Stomach smooth muscle (tissue), 2 donors: ENCODE data around the gene RALGAPA2.

Experiments
- H3K27ac ChIP-seq: one replicate; pipeline ENCODE4 v1.7.0; 2013; ENCODE audit warnings: mild to moderate bottlenecking, low read length, inconsistent platforms
- H3K27me3 ChIP-seq, 2 donors: one replicate each; pipeline ENCODE4 v1.7.0; 2013; ENCODE audit warnings: low read length in 2 of 2; ENCODE audit not compliant: insufficient read depth in 2 of 2, control insufficient read depth in 1 of 2
- H3K36me3 ChIP-seq, 2 donors: one replicate each; pipeline ENCODE4 v1.7.0; 2013; ENCODE audit warnings: low read length in 2 of 2; ENCODE audit not compliant: control insufficient read depth in 2 of 2, insufficient read depth in 2 of 2
- H3K4me1 ChIP-seq: one replicate; pipeline ENCODE4 v1.7.0; 2013; ENCODE audit warnings: low read length; ENCODE audit not compliant: control insufficient read depth, insufficient read depth
- H3K4me3 ChIP-seq, 2 donors: one replicate each; pipeline ENCODE4 v1.7.0; 2013; ENCODE audit warnings: low read length in 2 of 2
- H3K9ac ChIP-seq, 2 donors: one replicate each; pipeline ENCODE4 v1.7.0; 2013; ENCODE audit warnings: low read length in 2 of 2, mild to moderate bottlenecking in 1 of 2
- H3K9me3 ChIP-seq, 2 donors: one replicate each; pipeline ENCODE4 v1.7.0; 2013; ENCODE audit warnings: low read length in 2 of 2; ENCODE audit not compliant: control insufficient read depth in 2 of 2
- donor health status: healthy.
- donor health status: Pancreatic carcinoma.

The RALGAPA2 gene

GRCh38 chr20:20395087-20395486 is 317.4 kb downstream of the RALGAPA2 start:
- no peaks in the 10 kb centered on the region for H3K9me3 ChIP-seq
- peaks cover 0 to 7% of the 10 kb centered on the region in 2 donors for H3K36me3 ChIP-seq
- H3K27me3 ChIP-seq = no peaks in the 10 kb centered on the region
- H3K4me3 ChIP-seq = no peak overlapping the region
- no peak overlapping the region for H3K27ac ChIP-seq
- no peak overlapping the region for H3K9ac ChIP-seq
- H3K4me1 ChIP-seq = no peaks in the 10 kb centered on the region

DNA sequence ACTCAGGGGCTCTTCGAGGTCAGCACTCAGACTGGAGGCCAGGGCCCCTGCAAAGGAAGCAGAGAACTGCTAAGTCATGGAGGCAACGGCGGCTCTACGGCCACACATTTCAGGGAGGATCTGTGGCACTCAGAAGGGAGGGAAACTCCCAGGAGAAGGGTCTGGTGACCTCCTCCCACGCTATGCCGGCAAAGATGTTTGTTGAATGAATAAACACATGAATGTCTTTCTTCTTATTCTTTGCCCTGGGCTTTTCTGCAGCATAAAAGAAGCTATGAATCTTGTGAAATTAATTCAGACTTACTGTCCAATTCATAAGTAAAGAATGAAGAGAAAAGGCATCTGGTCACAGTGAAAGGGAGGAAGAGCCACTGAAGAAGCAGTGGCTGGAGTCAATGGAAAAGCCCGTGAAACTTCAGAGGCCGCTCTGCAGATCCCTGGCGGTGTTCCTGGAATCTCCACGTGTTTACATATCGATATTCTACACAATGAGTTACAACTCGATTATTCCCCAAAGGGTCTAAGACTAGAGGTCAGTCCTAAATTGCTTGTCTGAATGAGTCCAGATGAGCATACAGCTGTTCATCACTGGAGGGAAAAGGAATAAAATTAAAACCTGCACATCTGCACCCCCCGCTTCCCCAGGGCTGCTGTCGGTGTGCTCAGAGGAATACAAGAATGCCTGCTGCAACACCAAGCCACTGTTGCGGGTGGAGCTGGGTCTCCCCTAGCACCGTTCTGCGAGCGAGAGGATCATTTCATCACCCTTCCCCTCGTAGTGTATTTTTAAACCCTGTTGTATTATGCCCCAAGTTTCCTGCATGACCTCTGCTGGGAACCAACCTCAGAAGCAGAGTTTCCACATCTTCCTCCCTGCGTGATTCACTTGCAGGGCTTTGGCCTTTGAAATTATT is 319.0 kb downstream of the RALGAPA2 start:
- Histone ChIP-seq H3K4me1 (no peaks in the 10 kb centered on the region), H3K27me3 (no peaks in the 10 kb centered on the region), H3K36me3 (peaks cover 0 to 7% of the 10 kb centered on the region in 2 donors), H3K4me3 (no peak overlapping the region), H3K27ac (no peak overlapping the region), H3K9ac (no peak overlapping the region), H3K9me3 (no peaks in the 10 kb centered on the region)

GRCh38 chr20:20391766-20392165 is 320.7 kb downstream of the RALGAPA2 start:
- Histone ChIP-seq H3K27me3 (no peaks in the 10 kb centered on the region), H3K4me1 (no peaks in the 10 kb centered on the region), H3K4me3 (no peak overlapping the region), H3K9ac (no peak overlapping the region), H3K9me3 (no peaks in the 10 kb centered on the region), H3K36me3 (peaks cover 0 to 7% of the 10 kb centered on the region in 2 donors), H3K27ac (no peak overlapping the region)

DNA sequence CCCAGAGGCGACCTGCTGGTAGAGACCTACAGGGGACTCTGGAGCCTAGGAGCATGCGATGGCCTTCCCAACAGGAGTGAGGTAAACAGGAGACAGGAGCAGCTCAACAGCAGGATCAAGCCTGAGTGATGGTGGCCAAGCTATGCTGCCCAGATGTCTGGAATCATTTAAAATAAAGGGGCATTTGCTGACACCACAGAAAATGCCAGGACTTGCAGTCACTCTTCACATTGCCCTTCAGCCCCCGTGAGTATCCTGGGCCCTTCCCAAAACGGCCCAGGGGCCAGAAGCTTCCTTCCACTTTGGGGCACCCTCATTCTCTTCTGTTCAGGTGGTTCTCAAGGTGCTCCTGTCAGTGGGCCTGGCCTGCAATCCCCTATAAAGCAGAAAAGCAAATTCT is 321.3 kb downstream of the RALGAPA2 start:
- H3K27me3 ChIP-seq = no peaks in the 10 kb centered on the region
- H3K9me3 ChIP-seq = no peaks in the 10 kb centered on the region
- H3K4me3 ChIP-seq = no peak overlapping the region
- no peak overlapping the region for H3K9ac ChIP-seq
- H3K27ac ChIP-seq = no peak overlapping the region
- no peaks in the 10 kb centered on the region for H3K4me1 ChIP-seq
- peaks cover 0 to 7% of the 10 kb centered on the region in 2 donors for H3K36me3 ChIP-seq

DNA sequence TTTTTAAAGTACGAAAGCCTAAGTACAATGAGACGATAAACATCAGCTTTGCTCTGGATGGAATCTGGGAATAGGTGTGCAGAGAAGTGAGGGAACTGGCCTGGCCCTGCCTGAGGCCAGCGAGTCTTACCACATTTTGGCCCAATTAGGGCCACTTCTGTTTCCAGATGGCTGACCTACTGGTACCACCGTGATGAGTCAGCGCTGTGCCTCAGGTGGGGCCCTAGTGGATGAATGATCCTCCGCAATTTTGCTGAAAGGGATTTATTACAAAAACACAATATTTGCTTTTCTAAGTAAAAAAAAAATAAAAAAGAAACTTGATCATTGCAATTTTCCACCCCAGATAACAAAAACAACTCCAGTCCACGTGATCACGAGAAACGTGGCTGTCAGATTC is 322.1 kb downstream of the RALGAPA2 start:
- H3K9ac ChIP-seq = no peak overlapping the region
- H3K4me3 ChIP-seq = no peak overlapping the region
- no peaks in the 10 kb centered on the region for H3K4me1 ChIP-seq
- H3K36me3 ChIP-seq = peaks cover 0 to 7% of the 10 kb centered on the region in 2 donors
- H3K9me3 ChIP-seq = no peaks in the 10 kb centered on the region
- H3K27ac ChIP-seq = no peak overlapping the region
- no peaks in the 10 kb centered on the region for H3K27me3 ChIP-seq

DNA sequence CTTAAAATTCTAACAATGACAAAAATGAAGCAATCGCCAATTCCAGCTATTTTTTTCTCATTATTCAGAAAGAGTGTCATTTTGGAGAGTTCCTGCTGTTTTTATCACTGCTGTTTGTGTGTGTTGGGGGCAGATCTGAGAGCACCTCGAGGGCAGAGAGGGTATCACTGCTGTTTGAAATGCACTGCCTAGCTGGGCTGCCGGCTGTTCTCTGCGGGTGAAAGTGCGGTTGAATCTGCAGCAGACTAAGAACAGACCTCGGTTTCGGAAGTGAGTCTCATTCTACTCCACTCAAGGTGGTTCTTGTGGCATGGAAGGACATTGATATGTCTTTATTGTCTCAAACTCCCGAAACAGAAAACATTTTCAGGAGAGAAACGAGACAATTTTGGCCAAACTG is 326.3 kb downstream of the RALGAPA2 start:
- peaks cover 7 to 14% of the 10 kb centered on the region in 2 donors for H3K27me3 ChIP-seq
- no peaks in the 10 kb centered on the region for H3K36me3 ChIP-seq
- no peaks in the 10 kb centered on the region for H3K9me3 ChIP-seq
- H3K4me1 ChIP-seq = no peaks in the 10 kb centered on the region
- H3K4me3 ChIP-seq = no peak overlapping the region
- H3K27ac ChIP-seq = no peak overlapping the region
- H3K9ac ChIP-seq = no peak overlapping the region

DNA sequence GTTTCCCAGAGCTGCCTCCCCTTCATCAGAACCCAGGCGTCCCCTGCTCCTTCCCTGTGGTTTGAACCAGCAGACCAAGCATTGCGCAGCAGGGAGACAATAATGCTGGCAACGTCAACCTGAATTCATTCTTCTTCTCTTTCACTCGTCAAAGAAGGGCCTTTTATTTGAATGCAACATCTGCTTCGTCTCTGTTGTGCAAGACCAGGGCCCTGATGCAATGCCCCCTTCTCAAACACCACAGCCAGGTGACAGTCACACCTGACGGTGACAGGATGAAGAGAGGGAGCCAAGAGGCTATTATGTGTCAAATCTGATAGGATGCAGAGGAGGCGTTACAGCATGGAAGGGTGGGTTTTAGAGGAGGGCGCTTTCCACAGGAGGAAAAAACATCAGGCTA is 336.6 kb downstream of the RALGAPA2 start:
- H3K4me1 ChIP-seq = no peaks in the 10 kb centered on the region
- H3K27me3 ChIP-seq = peaks cover 26 to 29% of the 10 kb centered on the region in 2 donors
- no peak overlapping the region for H3K4me3 ChIP-seq
- H3K27ac ChIP-seq = no peak overlapping the region
- H3K9ac ChIP-seq = no peak overlapping the region
- H3K9me3 ChIP-seq = no peaks in the 10 kb centered on the region
- H3K36me3 ChIP-seq = no peaks in the 10 kb centered on the region

DNA sequence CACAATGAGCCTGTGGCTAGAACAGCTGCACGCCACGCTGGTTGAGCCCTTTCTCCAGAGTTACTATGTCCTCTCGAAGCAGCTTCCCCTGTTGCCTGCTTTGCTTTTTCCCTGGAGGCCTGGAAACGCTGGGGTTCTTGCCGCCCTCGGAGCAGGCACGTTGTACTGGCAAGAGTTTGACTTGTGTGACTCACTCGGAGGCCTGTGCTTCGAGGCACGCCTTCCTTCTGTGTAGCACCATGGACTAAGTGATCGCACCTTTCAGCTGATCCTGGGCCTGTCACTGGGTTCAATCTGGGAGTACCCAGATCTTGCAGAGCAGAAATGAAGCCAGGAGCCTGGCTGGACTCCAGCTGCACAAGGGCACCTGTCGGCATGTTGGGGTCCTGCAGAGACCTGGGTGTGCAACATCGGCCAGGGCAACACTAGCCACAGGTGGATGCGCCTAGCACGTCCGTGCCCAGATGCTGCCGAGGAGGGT is 339.3 kb downstream of the RALGAPA2 start:
- H3K36me3 ChIP-seq = no peaks in the 10 kb centered on the region
- no peak overlapping the region for H3K9ac ChIP-seq
- H3K4me3 ChIP-seq = no peak overlapping the region
- H3K27me3 ChIP-seq = peaks cover 32 to 48% of the 10 kb centered on the region in 2 donors
- peaks cover 8% of the 10 kb centered on the region for H3K4me1 ChIP-seq
- H3K9me3 ChIP-seq = no peaks in the 10 kb centered on the region
- no peak overlapping the region for H3K27ac ChIP-seq

DNA sequence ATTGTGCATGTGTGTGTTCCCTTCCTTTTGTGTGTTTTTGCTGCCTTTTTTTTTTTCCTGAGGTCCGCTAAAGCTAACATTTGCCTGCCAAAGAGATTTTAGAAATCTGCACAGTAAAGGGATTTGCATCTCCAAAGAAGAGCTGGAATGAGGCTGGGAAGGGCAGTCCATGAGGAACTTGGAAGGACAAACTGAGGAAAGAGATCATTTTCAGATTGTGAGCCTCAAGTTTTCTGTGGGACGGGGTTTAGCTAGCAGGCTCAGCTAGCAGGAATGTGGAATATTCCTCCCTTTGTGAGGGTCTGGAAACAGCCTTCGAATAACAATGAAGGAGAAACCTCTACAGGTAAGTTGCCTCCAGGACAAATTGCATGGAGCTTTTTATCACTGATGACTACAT is 340.8 kb downstream of the RALGAPA2 start:
- no peak overlapping the region for H3K4me3 ChIP-seq
- H3K9me3 ChIP-seq = no peaks in the 10 kb centered on the region
- H3K36me3 ChIP-seq = no peaks in the 10 kb centered on the region
- H3K27ac ChIP-seq = no peak overlapping the region
- no peak overlapping the region for H3K9ac ChIP-seq
- peaks cover 35 to 58% of the 10 kb centered on the region in 2 donors for H3K27me3 ChIP-seq
- H3K4me1 ChIP-seq = peaks cover 12% of the 10 kb centered on the region

DNA sequence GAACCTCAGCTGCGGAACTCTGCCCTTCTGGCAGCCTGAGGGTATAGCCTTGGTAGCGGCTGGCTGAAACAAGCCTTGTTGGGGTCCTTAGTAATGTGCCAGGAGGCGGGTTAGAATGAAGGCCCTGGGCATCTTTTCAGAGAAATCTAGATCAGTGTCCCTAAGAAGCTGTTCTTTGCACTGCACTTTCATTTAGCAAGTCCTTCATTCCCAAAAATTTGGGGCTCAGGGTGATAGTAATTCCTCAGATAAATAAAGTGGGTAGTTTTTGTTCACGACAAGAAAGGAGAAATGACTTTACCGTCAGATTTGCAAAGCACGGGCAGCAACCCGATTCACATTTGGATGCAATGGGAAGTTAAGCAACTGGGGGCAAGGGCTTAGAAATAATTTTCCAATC is 341.4 kb downstream of the RALGAPA2 start:
- H3K27me3 ChIP-seq = peaks cover 37 to 62% of the 10 kb centered on the region in 2 donors
- no peak overlapping the region for H3K9ac ChIP-seq
- no peaks in the 10 kb centered on the region for H3K36me3 ChIP-seq
- H3K4me3 ChIP-seq = no peak overlapping the region
- no peak overlapping the region for H3K27ac ChIP-seq
- H3K4me1 ChIP-seq = peaks cover 13% of the 10 kb centered on the region
- no peaks in the 10 kb centered on the region for H3K9me3 ChIP-seq

DNA sequence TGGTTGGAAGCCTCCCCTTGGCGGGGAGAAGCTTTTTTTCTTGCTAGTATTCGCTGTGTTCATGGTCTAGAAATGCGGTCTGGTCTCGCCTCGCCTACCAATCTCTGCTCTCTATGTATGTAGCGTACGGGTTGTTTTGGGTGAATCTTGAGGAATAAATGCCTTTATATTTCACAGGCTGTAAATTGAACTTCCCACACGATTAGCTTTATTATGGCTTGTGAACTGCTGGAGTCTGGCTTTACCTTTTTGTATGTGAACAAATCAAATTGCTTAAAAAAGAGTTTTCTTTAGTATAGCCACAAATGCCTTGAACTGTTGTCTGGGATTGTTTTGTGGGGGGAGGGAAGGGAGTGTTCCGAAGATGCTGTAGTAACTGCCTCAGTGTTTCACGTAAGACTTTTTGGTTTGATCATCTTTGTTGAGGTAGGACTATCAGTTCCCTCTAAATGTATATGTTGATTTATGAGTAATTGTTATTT is 342.3 kb downstream of the RALGAPA2 start:
- no peak overlapping the region for H3K9ac ChIP-seq
- peaks cover 13% of the 10 kb centered on the region for H3K4me1 ChIP-seq
- peaks cover 38 to 66% of the 10 kb centered on the region in 2 donors for H3K27me3 ChIP-seq
- H3K27ac ChIP-seq = no peak overlapping the region
- H3K4me3 ChIP-seq = no peak overlapping the region
- H3K9me3 ChIP-seq = no peaks in the 10 kb centered on the region
- H3K36me3 ChIP-seq = no peaks in the 10 kb centered on the region
